Neutrophil (primary cell): ENCODE data around the gene TRIOBP.

ENCODE experiments used
- H3K27ac ChIP-seq: fragments of 200-600 bp; sonication (generic); 2 replicates; pipeline ENCODE4 v1.5.1; 2016; ENCODE audit warnings: mild to moderate bottlenecking, moderate library complexity
- H3K27me3 ChIP-seq: fragments of 200-600 bp; sonication (generic); 2 replicates; pipeline ENCODE4 v1.6.0; 2016; ENCODE audit warnings: mild to moderate bottlenecking
- H3K36me3 ChIP-seq: fragments of 200-600 bp; sonication (generic); 2 replicates; pipeline ENCODE4 v1.5.1; 2017
- H3K4me1 ChIP-seq, 2 experiments: fragments of 200-600 bp in 1 of 2; sonication (generic) in 1 of 2; 1 replicate in 1 of 2; 2 replicates in 1 of 2; pipeline versions ENCODE4 v1.5.1 to v1.6.1; 2013 to 2016; ENCODE audit warnings: low read depth in 1 of 2, low read length in 1 of 2, mild to moderate bottlenecking in 1 of 2, moderate library complexity in 1 of 2; ENCODE audit not compliant: control insufficient read depth in 1 of 2, insufficient read depth in 1 of 2
- H3K4me3 ChIP-seq, 2 experiments: fragments of 200-600 bp in 1 of 2; sonication (generic) in 1 of 2; 1 replicate in 1 of 2; 2 replicates in 1 of 2; pipeline ENCODE4 v1.5.1; 2013 to 2016; ENCODE audit warnings: low read depth in 1 of 2, low read length in 1 of 2, mild to moderate bottlenecking in 1 of 2, moderate library complexity in 1 of 2
- H3K9me3 ChIP-seq: fragments of 200-600 bp; sonication (generic); 2 replicates; pipeline ENCODE4 v1.5.1; 2016
- TF ChIP-seq, protein P1 (sequence below): fragments of 200-600 bp; sonication (generic); IDR thresholded peaks from 2 replicates; pipeline ENCODE4 v1.5.1; 2016; ENCODE audit warnings: antibody characterized with exemption

TRIOBP gene

DNA sequence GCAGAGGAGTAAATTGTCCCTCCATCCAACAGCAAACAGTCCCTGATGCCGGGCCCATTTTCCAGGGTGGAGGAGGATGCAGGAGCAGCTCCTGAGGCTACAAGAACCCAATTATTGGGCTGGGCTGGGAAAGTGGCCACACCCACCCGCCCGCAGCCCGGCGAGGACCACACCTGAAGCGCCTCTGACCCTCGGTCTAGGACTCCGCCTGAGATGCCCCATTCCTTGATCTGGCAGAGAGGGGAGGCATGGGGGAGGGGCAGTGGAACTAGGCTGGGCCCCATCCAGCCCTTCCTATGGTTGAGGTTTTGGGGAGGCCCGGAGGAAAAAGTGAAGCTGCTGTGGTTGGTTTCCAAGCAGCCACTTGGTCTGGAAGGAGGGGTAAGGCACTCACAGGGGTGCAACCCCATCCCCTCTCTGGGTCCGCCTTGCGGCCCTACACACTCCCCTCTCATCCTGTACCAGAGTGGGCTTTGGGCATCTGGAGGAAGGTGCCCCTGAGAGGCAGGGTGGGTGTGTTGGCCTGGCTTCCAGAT is 23.9 kb upstream of the TRIOBP start:
- Histone ChIP-seq H3K36me3 (no peaks in the 10 kb centered on the region), H3K4me1 (peaks cover 39 to 58% of the 10 kb centered on the region in 2 experiments), H3K4me3 (no peak overlapping the region), H3K27me3 (peaks cover 17% of the 10 kb centered on the region), H3K27ac (no peak overlapping the region), H3K9me3 (no peaks in the 10 kb centered on the region)
- TF ChIP-seq, protein P1, sequence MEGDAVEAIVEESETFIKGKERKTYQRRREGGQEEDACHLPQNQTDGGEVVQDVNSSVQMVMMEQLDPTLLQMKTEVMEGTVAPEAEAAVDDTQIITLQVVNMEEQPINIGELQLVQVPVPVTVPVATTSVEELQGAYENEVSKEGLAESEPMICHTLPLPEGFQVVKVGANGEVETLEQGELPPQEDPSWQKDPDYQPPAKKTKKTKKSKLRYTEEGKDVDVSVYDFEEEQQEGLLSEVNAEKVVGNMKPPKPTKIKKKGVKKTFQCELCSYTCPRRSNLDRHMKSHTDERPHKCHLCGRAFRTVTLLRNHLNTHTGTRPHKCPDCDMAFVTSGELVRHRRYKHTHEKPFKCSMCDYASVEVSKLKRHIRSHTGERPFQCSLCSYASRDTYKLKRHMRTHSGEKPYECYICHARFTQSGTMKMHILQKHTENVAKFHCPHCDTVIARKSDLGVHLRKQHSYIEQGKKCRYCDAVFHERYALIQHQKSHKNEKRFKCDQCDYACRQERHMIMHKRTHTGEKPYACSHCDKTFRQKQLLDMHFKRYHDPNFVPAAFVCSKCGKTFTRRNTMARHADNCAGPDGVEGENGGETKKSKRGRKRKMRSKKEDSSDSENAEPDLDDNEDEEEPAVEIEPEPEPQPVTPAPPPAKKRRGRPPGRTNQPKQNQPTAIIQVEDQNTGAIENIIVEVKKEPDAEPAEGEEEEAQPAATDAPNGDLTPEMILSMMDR, result no peak

DNA sequence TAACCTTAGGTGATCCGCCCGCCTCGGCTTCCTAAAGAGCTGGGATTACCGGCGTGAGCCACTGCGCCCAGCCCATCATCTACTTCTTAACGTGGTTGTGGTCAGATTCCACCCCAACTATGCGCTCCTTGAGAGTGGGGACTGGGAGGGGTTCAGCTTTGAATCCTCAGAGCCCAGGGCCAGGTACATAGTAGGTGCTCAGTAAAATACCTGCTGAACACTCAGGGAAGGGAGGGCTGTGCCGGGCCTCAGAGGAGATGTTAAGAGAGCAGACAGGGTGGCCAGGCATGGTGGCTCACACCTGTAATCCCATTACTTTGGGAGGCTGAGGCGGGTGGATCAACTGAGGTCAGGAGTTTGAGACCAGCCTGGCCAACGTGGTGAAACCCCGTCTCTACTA is 22.6 kb upstream of the TRIOBP start:
- TF ChIP-seq, protein P1, result no peak
- Histone ChIP-seq H3K27ac (peak overlapping the region; percentile 93), H3K4me3 (peak overlapping the region in 1 of 2 experiments; percentile 84), H3K27me3 (peaks cover 17% of the 10 kb centered on the region), H3K4me1 (peaks cover 39 to 61% of the 10 kb centered on the region in 2 experiments), H3K9me3 (no peaks in the 10 kb centered on the region), H3K36me3 (no peaks in the 10 kb centered on the region)

DNA sequence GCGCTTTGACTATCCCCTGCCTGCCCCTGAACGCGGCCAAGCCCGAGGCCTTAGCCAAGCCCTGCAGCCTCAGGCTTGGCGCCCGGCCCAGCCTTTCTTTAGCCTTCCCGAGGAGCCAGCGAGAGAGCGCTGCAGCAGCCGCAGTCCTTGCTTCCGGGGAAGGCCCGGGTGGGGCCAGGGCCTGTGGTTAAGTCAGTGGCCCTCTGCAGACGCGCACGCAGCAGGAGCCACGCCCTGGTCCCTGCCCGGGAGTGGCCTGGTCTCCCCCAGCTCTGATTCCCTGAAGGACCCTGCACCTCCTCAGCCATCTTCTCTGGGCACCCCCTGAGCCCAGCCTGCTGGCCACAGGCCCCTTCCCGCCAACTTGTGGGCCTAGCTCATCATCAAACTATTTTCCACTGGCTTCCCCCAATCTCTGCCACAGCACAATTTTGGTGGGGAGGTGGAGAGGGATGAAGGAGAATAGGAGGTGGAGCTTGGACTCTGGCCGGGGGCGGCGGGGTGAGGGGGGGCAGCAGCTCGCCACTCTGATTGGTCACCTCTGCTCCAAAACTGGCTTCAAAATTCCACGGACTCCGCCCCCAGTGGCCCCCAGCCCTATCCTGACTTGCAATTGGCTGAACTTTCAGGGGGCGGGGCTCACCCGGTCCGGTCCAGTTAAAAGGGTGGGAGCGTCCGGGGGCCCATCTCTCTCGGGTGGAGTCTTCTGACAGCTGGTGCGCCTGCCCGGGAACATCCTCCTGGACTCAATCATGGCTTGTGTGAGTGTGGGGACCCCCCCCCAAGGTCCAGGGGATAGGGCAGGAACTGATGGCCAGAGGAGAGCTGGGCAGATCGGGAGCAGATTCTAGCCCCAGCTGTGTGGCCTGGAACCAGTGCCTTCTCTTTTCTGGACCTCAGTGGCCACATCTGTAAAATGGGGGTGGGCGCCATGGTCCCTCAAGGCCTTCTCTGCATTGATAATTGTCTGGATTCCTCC is 21.6 kb upstream of the TRIOBP start, which contains the start of gene LGALS1:
TSS of gene LGALS1 (plus strand) at position 686 of the 979 bp plus-strand sequence. CDS start at position 753, 67 bp downstream.
- peaks cover 5% of the 10 kb centered on the region for H3K36me3 ChIP-seq
- H3K4me1 ChIP-seq, result peaks cover 39 to 61% of the 10 kb centered on the region in 2 experiments
- TF ChIP-seq, protein P1, result no peak
- H3K27ac ChIP-seq, result peak within 1 kb of the TSS; percentile 93
- peak within 1 kb of the TSS; percentile 62 to 84 for H3K4me3 ChIP-seq
- H3K27me3 ChIP-seq, result peaks cover 17% of the 10 kb centered on the region
- no peaks in the 10 kb centered on the region for H3K9me3 ChIP-seq

DNA sequence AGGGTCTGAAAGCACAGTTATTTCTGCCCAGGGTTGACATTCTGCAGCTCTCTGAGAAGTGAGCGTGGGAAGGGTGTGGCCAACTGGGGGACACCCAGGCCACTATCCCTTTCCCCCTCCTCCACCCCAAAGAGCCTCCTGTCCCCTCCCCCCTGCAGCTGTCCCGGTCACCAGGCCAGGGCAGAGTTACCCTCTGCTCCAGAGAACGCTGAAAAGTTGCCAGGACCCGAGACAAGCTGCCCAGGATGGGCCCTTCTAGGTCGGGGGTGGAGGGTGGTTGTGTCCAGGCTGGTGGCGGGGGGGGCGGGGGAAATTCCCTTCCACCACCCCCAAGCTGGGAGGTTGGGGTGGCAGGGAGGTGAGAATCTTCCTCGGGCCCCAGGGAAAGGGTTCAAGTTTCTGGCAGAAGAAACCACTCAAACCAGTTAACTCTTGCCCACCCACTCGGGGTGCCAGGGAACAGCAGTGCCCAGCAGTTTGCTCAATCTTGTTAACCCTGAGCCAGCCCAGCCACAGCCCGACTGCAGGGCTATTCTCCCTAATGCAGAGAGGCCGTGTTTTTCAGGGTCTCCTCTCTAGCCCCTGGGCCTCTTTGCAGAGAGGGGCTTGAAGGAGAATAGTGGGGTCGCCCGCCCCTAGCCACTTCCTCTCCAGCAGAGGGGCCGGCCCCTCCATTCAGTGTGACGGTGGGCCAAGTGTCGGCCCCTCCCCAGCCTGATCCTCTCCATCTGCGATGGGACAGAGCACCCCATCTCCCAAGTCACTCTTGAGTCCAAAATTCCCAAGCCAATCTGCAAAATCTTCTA is 20.7 kb upstream of the TRIOBP start:
- Histone ChIP-seq H3K27me3 (peaks cover 17% of the 10 kb centered on the region), H3K4me1 (peaks cover 39 to 62% of the 10 kb centered on the region in 2 experiments)
- TF ChIP-seq, protein P1, result no peak

More for the DNA sequence above, 20.7 kb upstream of the TRIOBP start:
- Histone ChIP-seq H3K36me3 (peaks cover 5% of the 10 kb centered on the region), H3K9me3 (no peaks in the 10 kb centered on the region), H3K27ac (peak overlapping the region; percentile 93), H3K4me3 (peak overlapping the region; percentile 62 to 84)
